ENCODE results near the gene FRAT1. TPM values are rescaled to one million over a fixed set of nuclear protein-coding genes. Genes with fewer than 3 reads are reported as not detected.

Gene FRAT1
- 1 to 10 TPM; 5.3 to 8.7 (median 6.6) TPM for total RNA-seq

- H3K4me3 ChIP-seq (replicated peaks in 1 of 3): peak within 1 kb of the TSS; percentile 64 to 93 (median 87)
- DNase-seq: peak; percentile 91 to 93
- TF ChIP-seq CTCF (IDR thresholded peaks at IDR 0.05): peak in 1 of 6 experiments; percentile 23
- TF ChIP-seq POLR2A (IDR thresholded peaks at IDR 0.05): peak in 1 of 2 donors; percentile 89
- no peaks in the 10 kb centered on the region for H3K36me3 ChIP-seq
- peaks cover 13 to 17% of the 10 kb centered on the region in 2 donors for H3K4me1 ChIP-seq
- peak within 1 kb of the TSS; percentile 95 to 99 (median 97) for H3K27ac ChIP-seq
- no peaks in the 10 kb centered on the region for H3K27me3 ChIP-seq
- intact Hi-C loops (cut with DNase I): no loop called here
- WGBS, 2 donors: 1% methylated on average over 31 to 49 of the region's 79 CpGs
- H3K9me3 ChIP-seq: no peaks in the 10 kb centered on the region
Observed at GRCh38 chr10:97318772-97319651, at the start of gene FRAT1. Gene FRAT1 (plus strand): TSS chr10:97319271. CDS start chr10:97319454, 183 bp downstream.

DNA sequence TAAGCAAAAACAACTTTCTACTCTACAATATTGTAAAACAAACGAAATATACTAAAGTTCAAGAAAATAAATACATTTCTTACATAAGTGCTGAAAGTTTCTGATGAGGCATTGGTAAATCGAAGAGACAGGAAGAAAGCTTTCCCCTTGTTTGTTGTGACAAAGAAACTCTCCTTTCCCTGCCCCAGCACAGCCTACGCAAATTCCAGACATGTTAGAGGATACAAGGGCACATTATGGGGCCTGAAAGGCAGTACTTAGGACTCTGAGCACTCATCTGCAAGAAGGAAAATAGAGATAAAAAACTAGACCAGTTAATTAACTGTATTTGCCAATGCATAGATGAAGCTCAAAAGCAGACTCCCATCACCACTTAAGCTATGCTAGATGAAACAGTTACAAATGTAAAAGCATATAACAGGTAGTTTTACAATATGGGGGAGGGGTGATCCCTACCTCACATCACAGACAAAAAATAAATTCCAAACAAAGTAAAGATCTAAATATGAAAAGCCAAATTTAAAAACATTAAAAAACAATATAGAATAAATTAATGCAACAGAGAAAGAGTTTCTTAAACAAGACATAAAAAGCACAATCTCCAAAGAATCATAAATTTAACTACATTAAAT, 48.4 kb upstream of the FRAT1 start:
- intact Hi-C loops (cut with DNase I): no loop called here
- H3K27me3 ChIP-seq: no peaks in the 10 kb centered on the region
- H3K4me1 ChIP-seq: no peaks in the 10 kb centered on the region
- no peak overlapping the region for H3K27ac ChIP-seq
- H3K4me3 ChIP-seq (replicated peaks in 1 of 3): no peak overlapping the region
- 86 to 87% methylated on average over 3 of the region's 3 CpGs for WGBS, 2 donors
- TF ChIP-seq CTCF (IDR thresholded peaks at IDR 0.05) (no peak), POLR2A (IDR thresholded peaks at IDR 0.05) (no peak)
- no peaks in the 10 kb centered on the region for H3K9me3 ChIP-seq
- no peak for DNase-seq
- H3K36me3 ChIP-seq: no peaks in the 10 kb centered on the region

GRCh38 chr10:97273700-97274099, 45.4 kb upstream of the FRAT1 start:
- no peaks in the 10 kb centered on the region for H3K9me3 ChIP-seq
- H3K4me1 ChIP-seq: peaks cover under 1 to 7% of the 10 kb centered on the region in 2 donors
- TF ChIP-seq POLR2A (IDR thresholded peaks at IDR 0.05) (no peak), CTCF (IDR thresholded peaks at IDR 0.05) (no peak)
- intact Hi-C loops (cut with DNase I): no loop called here
- 95 to 100% methylated on average over 3 of the region's 3 CpGs for WGBS, 2 donors
- no peaks in the 10 kb centered on the region for H3K36me3 ChIP-seq
- DNase-seq: no peak
- H3K4me3 ChIP-seq (replicated peaks in 1 of 3): no peak overlapping the region
- H3K27me3 ChIP-seq: no peaks in the 10 kb centered on the region
- no peak overlapping the region for H3K27ac ChIP-seq

- intact Hi-C loops (cut with DNase I): no loop called here
- H3K36me3 ChIP-seq: no peaks in the 10 kb centered on the region
- no peaks in the 10 kb centered on the region for H3K9me3 ChIP-seq
- 83 to 86% methylated on average over 3 of the region's 9 CpGs for WGBS, 2 donors
- H3K27ac ChIP-seq: no peak overlapping the region
- DNase-seq: no peak
- H3K27me3 ChIP-seq: no peaks in the 10 kb centered on the region
- H3K4me3 ChIP-seq (replicated peaks in 1 of 3): no peak overlapping the region
- peaks cover 6 to 11% of the 10 kb centered on the region in 2 donors for H3K4me1 ChIP-seq
- TF ChIP-seq POLR2A (IDR thresholded peaks at IDR 0.05) (no peak), CTCF (IDR thresholded peaks at IDR 0.05) (no peak)
Observed at GRCh38 chr10:97274828-97275227, 44.2 kb upstream of the FRAT1 start.

DNA sequence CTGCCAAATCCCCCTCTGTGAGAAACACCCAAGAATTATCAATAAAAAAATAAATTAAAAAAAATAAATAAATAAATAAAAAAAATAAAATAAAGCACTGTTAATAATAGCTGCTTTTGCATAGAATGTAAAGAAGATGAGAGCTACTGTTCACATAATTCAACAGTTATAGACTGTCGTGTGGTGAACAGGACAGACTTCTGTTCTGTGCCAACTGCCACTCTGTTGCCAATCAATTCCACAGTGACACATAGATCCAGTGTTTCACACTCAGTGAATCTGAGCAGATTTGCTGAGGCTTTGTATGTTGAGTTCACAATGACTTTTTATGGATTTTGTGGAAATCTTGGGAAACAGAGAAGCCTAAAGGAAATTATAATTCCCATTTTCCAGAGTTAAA, 41.5 kb upstream of the FRAT1 start:
- Histone ChIP-seq H3K27ac (no peak overlapping the region), H3K4me3 (replicated peaks in 1 of 3) (no peak overlapping the region), H3K27me3 (no peaks in the 10 kb centered on the region), H3K9me3 (no peaks in the 10 kb centered on the region), H3K4me1 (peaks cover 6 to 11% of the 10 kb centered on the region in 2 donors), H3K36me3 (no peaks in the 10 kb centered on the region)
- TF ChIP-seq CTCF (IDR thresholded peaks at IDR 0.05) (no peak), POLR2A (IDR thresholded peaks at IDR 0.05) (no peak)
- WGBS, 2 donors: 85 to 86% methylated on average over 1 of the region's 1 CpG
- DNase-seq: no peak
- intact Hi-C loops (cut with DNase I): no loop called here
